ENCODE results near the gene ATP10B. TPM values are rescaled to one million over a fixed set of nuclear protein-coding genes. Genes with fewer than 3 reads are reported as not detected.
A peak's percentile ranks its signal among the peaks of the same experiment; 100 is the strongest.

The ATP10B gene
- polyA plus RNA-seq, 3 donors, result not detected

DNA sequence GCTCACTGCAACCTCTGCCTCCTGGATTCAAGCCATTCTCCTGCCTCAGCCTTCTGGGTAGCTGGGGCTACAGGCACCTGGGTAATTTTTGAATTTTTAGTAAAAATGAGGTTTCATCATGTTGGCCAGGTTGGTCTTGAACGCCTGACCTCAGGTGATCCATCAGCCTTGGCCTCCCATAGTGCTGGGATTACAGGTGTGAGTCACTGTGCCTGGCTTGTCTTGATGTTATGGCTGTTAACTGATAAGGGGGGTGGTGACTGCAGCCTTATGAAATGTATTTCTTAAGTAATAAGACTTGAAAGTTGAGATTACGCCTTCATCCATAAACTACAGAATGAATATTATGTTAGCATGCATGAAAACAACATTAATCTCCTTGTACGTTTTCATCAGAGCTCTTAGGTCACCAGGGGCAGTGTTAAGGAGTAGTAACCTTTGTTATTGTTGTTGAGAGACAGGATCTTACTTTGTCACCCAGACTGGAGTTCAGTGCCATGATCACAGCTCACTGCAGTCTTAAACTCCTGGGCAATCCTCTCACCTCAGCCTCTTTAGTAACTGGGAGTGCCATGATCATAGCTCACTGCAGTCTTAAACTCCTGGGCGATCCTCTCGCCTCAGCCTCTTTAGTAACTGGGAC, 148.3 kb downstream of the ATP10B start:
- no peak overlapping the region for H3K9ac ChIP-seq (ENCODE audit: insufficient read depth, low read length, poor library complexity, severe bottlenecking)
- peaks cover 32 to 36% of the 10 kb centered on the region in 2 donors for H3K4me1 ChIP-seq (ENCODE audit: control insufficient read depth in 1 of 2, insufficient read depth in 2 of 2, low read length in 2 of 2)
- peak overlapping the region in 1 of 3 experiments; percentile 43 for H3K4me3 ChIP-seq (replicated peaks in 1 of 3; ENCODE audit: low read depth in 2 of 3, low read length in 3 of 3)
- H3K4me3 Mint-ChIP-seq, result peak overlapping the region in 1 of 2 donors; percentile 65
- intact Hi-C loops (cut with micrococcal nuclease), result loop anchor here in 1 of 2 donors (10.0 kb wide), 1 partner anchor 91 kb away; no protein-coding TSS in a partner anchor
- H3K36me3 ChIP-seq (replicated peaks in 1 of 2; ENCODE audit: control insufficient read depth in 1 of 2, insufficient read depth in 2 of 2, low read length in 2 of 2), result no peaks in the 10 kb centered on the region
- no peaks in the 10 kb centered on the region for H3K9me3 ChIP-seq (replicated peaks in 1 of 2; ENCODE audit: control insufficient read depth in 1 of 2, insufficient read depth in 1 of 2, low read length in 2 of 2)
- peaks cover 41% of the 10 kb centered on the region for H3K4me1 Mint-ChIP-seq
- H4K20me1 ChIP-seq (ENCODE audit: insufficient read depth, low read length), result no peaks in the 10 kb centered on the region
- H2AFZ ChIP-seq (ENCODE audit: insufficient read depth, low read depth, low read length, poor library complexity, severe bottlenecking), result no peak overlapping the region
- H3K9me3 Mint-ChIP-seq, result peaks cover 0 to 7% (median 2%) of the 10 kb centered on the region in 7 donors
- H3K27me3 ChIP-seq (ENCODE audit: control insufficient read depth in 2 of 2, insufficient read depth in 2 of 2, low read length in 2 of 2), result no peaks in the 10 kb centered on the region
- peak overlapping the region; percentile 41 for H3K4me2 ChIP-seq (replicated peaks; ENCODE audit: extremely low read depth, low read length, poor library complexity, severe bottlenecking)
- WGBS (ENCODE audit: insufficient coverage), result 88% methylated on average over 3 of the region's 5 CpGs
- no peaks in the 10 kb centered on the region for H3K79me2 ChIP-seq (ENCODE audit: insufficient read depth, low read length)
- H3K27me3 Mint-ChIP-seq (ENCODE audit: low read depth in 3 of 3), result peaks cover 0 to 3% (median 2%) of the 10 kb centered on the region in 3 donors
- no peaks in the 10 kb centered on the region for H3K36me3 Mint-ChIP-seq
- H3K27ac ChIP-seq (ENCODE audit: low read depth in 1 of 2, low read length in 2 of 2), result peak overlapping the region; percentile 81 to 84
- DNase-seq, result peak in 1 of 3 donors; percentile 33
- TF ChIP-seq, protein P1, sequence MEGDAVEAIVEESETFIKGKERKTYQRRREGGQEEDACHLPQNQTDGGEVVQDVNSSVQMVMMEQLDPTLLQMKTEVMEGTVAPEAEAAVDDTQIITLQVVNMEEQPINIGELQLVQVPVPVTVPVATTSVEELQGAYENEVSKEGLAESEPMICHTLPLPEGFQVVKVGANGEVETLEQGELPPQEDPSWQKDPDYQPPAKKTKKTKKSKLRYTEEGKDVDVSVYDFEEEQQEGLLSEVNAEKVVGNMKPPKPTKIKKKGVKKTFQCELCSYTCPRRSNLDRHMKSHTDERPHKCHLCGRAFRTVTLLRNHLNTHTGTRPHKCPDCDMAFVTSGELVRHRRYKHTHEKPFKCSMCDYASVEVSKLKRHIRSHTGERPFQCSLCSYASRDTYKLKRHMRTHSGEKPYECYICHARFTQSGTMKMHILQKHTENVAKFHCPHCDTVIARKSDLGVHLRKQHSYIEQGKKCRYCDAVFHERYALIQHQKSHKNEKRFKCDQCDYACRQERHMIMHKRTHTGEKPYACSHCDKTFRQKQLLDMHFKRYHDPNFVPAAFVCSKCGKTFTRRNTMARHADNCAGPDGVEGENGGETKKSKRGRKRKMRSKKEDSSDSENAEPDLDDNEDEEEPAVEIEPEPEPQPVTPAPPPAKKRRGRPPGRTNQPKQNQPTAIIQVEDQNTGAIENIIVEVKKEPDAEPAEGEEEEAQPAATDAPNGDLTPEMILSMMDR (IDR thresholded peaks at IDR 0.05), result no peak
- peak overlapping the region; percentile 82 to 96 (median 94) for H3K27ac Mint-ChIP-seq

- Mint-ChIP-seq H3K9me3 (peaks cover 0 to 7% (median 2%) of the 10 kb centered on the region in 7 donors), H3K36me3 (no peaks in the 10 kb centered on the region), H3K27me3 (ENCODE audit: low read depth in 3 of 3) (peaks cover 0 to 3% (median 2%) of the 10 kb centered on the region in 3 donors), H3K27ac (peak overlapping the region; percentile 82 to 96 (median 94)), H3K4me1 (peaks cover 43% of the 10 kb centered on the region), H3K4me3 (peak overlapping the region in 1 of 2 donors; percentile 65)
- Histone ChIP-seq H3K27me3 (ENCODE audit: control insufficient read depth in 2 of 2, insufficient read depth in 2 of 2, low read length in 2 of 2) (no peaks in the 10 kb centered on the region), H2AFZ (ENCODE audit: insufficient read depth, low read depth, low read length, poor library complexity, severe bottlenecking) (no peak overlapping the region), H3K4me3 (replicated peaks in 1 of 3; ENCODE audit: low read depth in 2 of 3, low read length in 3 of 3) (peak overlapping the region in 1 of 3 experiments; percentile 43), H3K79me2 (ENCODE audit: insufficient read depth, low read length) (no peaks in the 10 kb centered on the region), H3K9me3 (replicated peaks in 1 of 2; ENCODE audit: control insufficient read depth in 1 of 2, insufficient read depth in 1 of 2, low read length in 2 of 2) (no peaks in the 10 kb centered on the region), H3K27ac (ENCODE audit: low read depth in 1 of 2, low read length in 2 of 2) (peak overlapping the region; percentile 81 to 84), H3K4me2 (replicated peaks; ENCODE audit: extremely low read depth, low read length, poor library complexity, severe bottlenecking) (peak overlapping the region; percentile 41), H4K20me1 (ENCODE audit: insufficient read depth, low read length) (no peaks in the 10 kb centered on the region), H3K36me3 (replicated peaks in 1 of 2; ENCODE audit: control insufficient read depth in 1 of 2, insufficient read depth in 2 of 2, low read length in 2 of 2) (no peaks in the 10 kb centered on the region), H3K9ac (ENCODE audit: insufficient read depth, low read length, poor library complexity, severe bottlenecking) (no peak overlapping the region), H3K4me1 (ENCODE audit: control insufficient read depth in 1 of 2, insufficient read depth in 2 of 2, low read length in 2 of 2) (peaks cover 32 to 36% of the 10 kb centered on the region in 2 donors)
- intact Hi-C loops (cut with micrococcal nuclease), result loop anchor here in 1 of 2 donors (10.0 kb wide), 1 partner anchor 92 kb away; no protein-coding TSS in a partner anchor
- DNase-seq, result peak; percentile 79 to 96 (median 88)
- TF ChIP-seq, protein P1 (IDR thresholded peaks at IDR 0.05), result no peak
- WGBS (ENCODE audit: insufficient coverage), result no CpG with 5 or more reads among the region's 3 CpGs
These were observed 149.1 kb downstream of the ATP10B start for GRCh38 chr5:160702934-160703333.

Measured in CD14-positive monocyte (primary cell).